ENCODE measurements around the gene RABGAP1.
"Not testable (repeated sequence)": the region's sequence is repeated elsewhere in the genome, so short reads cannot be mapped to it uniquely, and the experiment has no call there.

RABGAP1 gene

GRCh38 chr9:122940749-122941581 is at the start of gene RABGAP1:
Gene RABGAP1, plus strand, starts transcription at chr9:122941020. Its CDS starts 16,040 bp downstream, at chr9:122957060.
- DNase-seq (ENCODE audit: low read depth, low spot score): peak; percentile 97

GRCh38 chr9:122897969-122898368 is 42.9 kb upstream of the RABGAP1 start:
- no peak for DNase-seq (ENCODE audit: low read depth, low spot score)

DNA sequence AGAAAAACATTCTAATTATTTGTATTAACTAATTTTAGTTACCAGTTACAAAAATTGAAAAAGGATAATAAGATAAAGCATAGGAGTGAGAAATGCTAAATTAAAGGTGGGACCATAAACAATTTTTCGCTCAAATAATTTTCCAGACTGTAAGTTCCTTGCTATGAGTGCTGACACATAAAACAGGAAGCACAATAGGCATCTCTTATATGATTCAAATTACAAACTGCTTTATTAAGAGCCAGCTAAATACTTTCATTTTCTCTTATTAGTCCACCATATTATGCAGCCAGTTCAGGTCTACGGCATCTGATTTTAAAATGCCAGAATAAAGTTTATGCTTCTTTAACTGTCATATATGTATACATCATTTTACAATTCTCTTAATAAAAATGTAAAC is 40.0 kb upstream of the RABGAP1 start:
- no peak for DNase-seq (ENCODE audit: low read depth, low spot score)

DNA sequence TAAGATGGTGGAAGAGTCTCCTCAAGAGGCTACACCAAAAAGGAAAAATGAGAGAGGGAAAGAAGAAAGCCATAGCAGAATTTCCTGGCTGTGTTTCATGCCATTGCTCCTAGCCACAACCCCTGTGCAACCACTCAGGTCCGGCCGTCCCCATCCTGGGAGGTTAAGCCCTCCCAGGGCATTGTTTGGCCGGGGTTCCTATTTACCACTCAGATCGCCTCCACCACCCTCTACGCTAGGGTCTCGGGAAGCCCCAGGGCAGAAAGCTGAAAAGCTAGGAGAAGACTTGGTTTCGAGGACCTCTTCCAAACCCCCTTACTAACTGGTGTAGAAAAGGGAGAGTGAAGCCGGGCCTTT is 36.4 kb upstream of the RABGAP1 start:
- no peak for DNase-seq (ENCODE audit: low read depth, low spot score)

DNA sequence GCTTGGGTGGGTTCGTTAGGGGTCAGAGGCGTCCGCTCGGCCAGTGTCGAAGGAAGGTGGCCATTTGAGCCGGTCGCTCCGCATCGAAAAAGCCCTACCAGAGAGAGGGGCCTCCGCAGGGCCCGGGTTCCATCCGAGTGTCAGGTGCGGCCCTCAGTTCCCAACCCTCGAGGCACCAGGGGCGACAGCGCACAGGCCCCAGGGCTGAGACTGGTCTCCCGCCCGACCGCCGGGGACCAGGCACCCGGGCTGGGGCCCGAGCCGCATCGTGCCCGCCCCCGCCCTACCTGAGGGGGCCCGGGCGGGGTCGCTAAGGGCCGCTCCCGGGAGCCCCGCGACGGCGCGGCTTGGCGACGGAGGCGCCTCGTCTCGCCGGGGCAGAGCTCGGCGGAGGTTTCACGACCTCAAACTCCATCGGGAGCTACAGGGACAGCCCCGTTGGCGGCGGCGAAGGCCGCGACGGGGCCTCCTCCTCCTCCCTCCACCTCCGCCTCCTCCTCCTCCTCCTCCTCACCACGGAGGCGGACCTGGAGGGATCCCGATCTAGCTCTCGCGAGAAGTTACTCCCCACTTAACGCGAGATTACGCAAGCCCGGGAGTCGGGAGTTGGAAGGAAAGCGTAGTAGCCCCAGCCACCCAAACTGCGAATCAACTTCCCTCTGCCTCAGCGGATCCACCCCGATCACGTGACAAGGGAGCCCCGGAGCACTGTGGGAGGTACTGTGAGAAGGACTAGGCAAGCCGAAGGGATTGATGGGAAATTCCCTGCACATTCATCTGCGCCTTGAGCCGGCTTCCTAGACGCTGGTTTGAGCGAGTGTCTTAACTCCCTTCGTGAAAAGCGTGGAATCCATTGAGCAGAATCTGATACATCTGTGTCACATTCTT is 35.8 kb upstream of the RABGAP1 start, which contains the start of gene RC3H2:
RC3H2 (minus strand) TSS at position 537 of the 888 bp plus-strand sequence. CDS start 7,850 bp downstream, outside the sequence.
- DNase-seq (ENCODE audit: low read depth, low spot score): peak; percentile 93

GRCh38 chr9:122906122-122906521 is 34.7 kb upstream of the RABGAP1 start:
- DNase-seq (ENCODE audit: low read depth, low spot score): not testable (repeated sequence)

DNA sequence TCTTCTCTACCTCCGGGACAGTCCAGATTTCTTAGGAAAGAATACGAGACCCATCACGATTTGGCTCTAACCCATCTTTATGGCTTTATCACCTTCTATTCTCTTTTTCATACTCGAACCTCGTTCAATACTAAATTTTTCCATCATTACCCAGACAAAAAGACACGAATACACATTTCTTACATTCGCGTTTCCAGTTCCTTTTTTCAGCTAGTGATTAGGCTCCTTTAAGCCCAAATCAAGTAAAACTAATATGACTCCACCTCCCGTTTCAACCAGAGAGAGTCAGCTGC is 28.2 kb upstream of the RABGAP1 start:
- no peak for DNase-seq (ENCODE audit: low read depth, low spot score)

- peak; percentile 31 for DNase-seq (ENCODE audit: low read depth, low spot score)
Measured at GRCh38 chr9:122912964-122913673, 27.7 kb upstream of the RABGAP1 start, which contains the start of gene ZBTB6. Gene ZBTB6, minus strand, starts transcription at chr9:122913323. Its CDS starts 1,251 bp downstream, at chr9:122912072.

DNA sequence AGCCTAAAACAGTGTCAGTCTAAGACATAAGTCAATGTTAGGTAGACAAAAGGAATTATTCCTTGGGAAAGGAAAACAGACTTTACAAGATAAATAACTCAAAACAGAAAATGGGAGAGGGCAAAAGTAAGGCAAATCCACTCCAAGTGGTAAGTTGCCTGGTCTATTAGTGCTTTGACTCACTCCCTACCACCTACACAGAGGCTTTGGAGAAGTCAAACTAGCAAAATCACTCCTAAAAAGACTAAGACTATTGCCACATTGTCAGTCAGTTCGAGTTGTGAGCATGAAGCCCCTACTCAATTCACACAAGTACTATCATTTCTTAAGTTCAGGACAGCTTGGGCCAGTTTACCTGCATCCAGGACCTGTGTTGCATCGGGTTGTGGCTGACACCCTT is 22.5 kb upstream of the RABGAP1 start:
- DNase-seq (ENCODE audit: low read depth, low spot score): no peak

DNA sequence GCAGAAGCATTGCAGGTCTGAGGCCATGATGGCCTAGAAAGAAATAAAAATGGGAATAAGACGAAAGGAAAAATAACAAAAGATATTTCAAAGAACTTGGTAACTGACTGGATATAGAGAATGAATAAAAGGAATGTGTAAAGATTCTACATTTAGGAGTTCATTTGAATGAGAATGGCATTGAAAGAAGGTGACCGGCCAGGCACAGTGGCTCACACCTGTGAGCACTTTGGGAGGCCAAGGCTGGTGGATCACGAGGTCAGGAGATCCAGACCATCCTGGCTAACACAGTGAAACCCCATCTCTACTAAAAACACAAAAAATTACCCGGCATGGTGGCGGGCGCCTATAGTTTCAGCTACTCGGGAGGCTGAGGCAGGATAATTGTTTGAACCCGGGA is 18.1 kb upstream of the RABGAP1 start:
- no peak for DNase-seq (ENCODE audit: low read depth, low spot score)

DNA sequence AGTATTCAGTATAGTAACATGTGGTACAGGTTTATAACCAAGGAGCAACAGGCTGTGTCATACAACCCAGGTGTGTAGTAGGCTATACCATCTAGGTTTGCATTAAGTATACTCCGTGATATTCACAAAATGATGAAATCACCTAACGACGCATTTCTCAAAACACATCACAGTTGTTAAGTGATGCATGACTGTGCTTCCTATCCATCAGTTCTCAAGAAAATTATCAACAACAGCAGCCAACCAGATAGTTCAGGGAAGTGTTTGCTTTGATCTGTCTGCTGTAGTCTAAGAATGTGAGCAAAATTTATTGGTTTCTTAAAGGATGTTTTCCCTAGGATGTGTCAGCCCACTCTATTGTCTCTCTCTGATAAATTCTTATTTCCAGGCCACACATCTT is 16.9 kb upstream of the RABGAP1 start:
- DNase-seq (ENCODE audit: low read depth, low spot score): no peak

DNA sequence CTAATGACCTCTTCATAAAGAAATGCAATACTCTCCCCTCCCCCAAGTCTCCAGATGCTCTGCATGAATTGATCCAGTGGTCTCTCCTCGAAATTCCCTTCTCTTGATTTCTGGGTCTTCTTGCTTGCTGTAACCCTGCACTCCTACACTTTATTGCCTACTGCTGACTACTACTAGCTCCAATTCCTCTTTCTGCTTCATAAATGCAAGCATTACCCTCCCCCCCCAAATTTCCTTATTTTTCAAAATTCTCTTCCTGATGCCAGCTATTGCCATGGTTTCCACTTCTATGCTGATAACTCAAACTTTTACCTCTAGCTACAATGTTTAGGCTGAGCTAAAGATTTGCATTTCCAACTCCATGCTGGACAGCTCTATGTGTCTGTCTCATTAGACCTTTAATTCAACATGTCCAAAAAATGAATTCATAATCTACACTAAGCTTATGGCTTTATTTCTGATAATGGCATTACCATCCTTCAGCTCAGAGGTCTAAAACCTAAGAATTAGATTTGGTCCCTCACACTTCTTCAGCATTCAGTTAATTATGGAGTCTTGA is 10.9 kb upstream of the RABGAP1 start:
- DNase-seq (ENCODE audit: low read depth, low spot score): no peak

DNA sequence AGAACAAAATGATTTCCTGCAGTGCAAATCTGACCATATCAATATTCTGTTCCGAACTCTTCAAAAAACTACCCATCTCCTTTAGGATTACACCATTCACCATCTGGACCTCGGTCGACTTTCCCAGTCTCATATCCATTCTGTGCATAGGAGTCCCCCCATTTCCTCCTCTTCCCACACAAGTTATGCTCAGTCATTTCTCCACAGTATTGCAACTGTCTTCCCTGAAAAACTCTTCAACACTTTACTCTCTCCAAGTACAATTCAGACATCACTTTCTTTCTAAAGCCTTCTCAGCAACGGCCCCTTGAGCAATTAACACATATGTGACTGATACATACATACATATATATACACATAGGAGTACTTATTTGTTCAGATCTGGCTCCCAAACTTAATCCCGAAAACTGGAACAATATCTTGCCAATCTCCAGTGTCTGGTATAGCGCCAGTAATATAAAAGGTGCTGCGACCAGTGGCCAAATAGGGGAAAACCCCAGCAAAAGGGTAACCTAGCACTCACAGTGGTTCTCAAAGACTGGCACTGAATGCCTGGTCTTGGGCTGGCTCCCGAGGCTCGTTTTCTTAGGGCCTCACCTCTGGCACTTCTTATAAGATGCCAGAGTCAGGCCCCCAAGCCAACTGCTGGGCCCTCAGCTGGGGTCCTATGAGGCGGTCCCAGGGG is 10.1 kb upstream of the RABGAP1 start:
- DNase-seq (ENCODE audit: low read depth, low spot score): no peak

DNA sequence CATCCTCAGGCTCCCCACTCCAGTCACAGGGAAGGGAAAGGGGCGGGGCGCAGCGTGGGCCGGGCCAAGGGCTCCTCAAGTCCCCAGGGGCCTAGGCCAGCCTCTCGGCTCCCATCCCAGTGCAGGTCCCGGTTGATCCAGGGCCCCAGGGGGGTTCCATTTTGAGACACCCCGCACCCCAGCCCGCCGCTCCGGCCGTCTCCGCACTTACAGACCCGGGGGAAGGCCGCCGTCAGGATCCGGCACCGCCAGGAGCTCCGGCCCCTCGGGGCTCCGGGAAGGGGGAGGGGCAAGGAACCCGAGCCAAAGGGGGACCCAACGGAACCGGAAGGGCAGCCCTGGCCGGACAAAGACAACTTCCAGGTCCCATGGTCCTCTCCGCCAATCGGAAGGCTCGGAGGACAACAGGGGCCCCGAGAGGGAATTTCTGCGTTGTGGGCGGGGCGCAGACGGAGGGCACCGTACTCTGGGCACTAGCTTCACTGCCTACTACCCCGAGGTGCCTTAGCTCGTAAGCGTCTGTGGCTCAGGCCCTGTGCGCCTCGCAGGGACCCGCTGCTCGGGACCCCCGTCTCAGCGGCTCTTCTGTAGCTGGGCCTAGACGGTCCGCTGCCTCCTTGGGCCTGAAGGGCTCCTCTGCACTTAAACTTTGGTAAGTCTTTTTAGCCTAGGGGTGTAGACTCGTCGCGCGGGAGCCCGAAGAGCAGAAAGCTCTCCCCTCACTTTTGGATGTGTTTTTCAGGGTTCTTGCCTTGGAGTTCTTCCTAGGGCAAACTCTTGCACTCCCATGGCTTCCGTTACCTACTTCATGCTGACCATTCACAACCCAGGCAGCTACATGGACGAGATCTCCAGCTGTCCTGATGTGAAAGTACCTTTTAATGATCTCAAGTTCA is 9.3 kb upstream of the RABGAP1 start, which contains the start of gene ZBTB26:
ZBTB26 (minus strand) TSS at position 287 of the 896 bp plus-strand sequence. CDS start 11,578 bp downstream, outside the sequence.
- DNase-seq (ENCODE audit: low read depth, low spot score): peak; percentile 78

DNA sequence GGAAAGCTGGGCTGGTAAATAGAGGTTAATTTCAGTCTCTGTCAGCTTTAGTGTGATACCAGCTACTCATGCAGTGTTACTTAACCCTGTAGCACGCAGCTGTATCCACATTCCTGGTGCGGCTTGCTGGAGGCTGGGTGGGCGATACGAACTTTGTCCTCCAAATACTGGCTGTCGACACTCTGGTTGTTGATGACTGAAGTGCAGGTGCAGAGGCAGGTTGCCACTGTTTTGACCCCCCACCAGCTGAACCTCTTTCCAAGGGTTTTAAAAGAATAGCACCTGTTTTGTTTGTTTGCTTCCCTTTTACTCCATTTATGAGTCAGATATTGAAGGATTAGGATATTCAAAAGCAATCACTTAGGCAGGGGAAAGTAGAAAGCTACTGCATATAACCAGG is 4.4 kb upstream of the RABGAP1 start:
- DNase-seq (ENCODE audit: low read depth, low spot score): no peak

GRCh38 chr9:122936883-122937282 is 3.9 kb upstream of the RABGAP1 start:
- no peak for DNase-seq (ENCODE audit: low read depth, low spot score)

GRCh38 chr9:122939601-122940000 is 1.2 kb upstream of the RABGAP1 start:
- DNase-seq (ENCODE audit: low read depth, low spot score): no peak

DNA sequence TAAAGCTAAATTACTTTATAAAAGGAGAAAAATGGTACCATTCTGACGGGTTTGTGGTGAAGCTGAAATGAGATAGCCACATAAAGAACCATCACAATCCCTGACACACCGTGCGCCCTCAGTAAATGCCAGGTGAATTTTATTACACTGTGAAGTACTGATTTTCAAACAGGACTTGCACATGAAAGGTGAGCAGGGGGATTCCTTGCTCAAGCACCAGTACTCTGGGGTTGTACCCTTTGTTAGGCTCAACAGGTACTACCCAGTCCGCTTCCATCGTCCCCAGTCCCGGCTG is 419 bp upstream of the RABGAP1 start:
- DNase-seq (ENCODE audit: low read depth, low spot score): no peak

- DNase-seq (ENCODE audit: low read depth, low spot score): no peak
Measured at GRCh38 chr9:122941582-122942234, 888 bp downstream of the RABGAP1 start.

Data from activated CD4-positive, CD25-positive, alpha-beta regulatory T cell treated with anti-CD3 and anti-CD28 coated beads, Interleukin-2, amount 50 U/mL, for 16 hours (primary cell).